Ishikawa (cell line): Measurements from ENCODE around the gene RHCG.

Experiments used
- CEBPB ChIP-seq: IDR thresholded peaks from 2 replicates; pipeline ENCODE4 v1.6.1; 2012
- CREB1 ChIP-seq: IDR thresholded peaks from 2 replicates; pipeline ENCODE4 v1.6.1; 2012; ENCODE audit warnings: low read depth
- EGR1 ChIP-seq: IDR thresholded peaks from 2 replicates; pipeline ENCODE4 v1.6.1; 2012
- EP300 ChIP-seq: IDR thresholded peaks from 2 replicates; pipeline ENCODE4 v1.6.1; 2012; ENCODE audit warnings: borderline replicate concordance
- FOXM1 ChIP-seq: IDR thresholded peaks from 2 replicates; pipeline ENCODE4 v1.6.1; 2012; ENCODE audit warnings: low read depth, borderline replicate concordance
- MAX ChIP-seq: IDR thresholded peaks from 2 replicates; pipeline ENCODE4 v1.6.1; 2012
- NFIC ChIP-seq: IDR thresholded peaks from 2 replicates; pipeline ENCODE4 v1.6.1; 2012
- RAD21 ChIP-seq: IDR thresholded peaks from 2 replicates; pipeline ENCODE4 v1.6.1; 2012; ENCODE audit warnings: low read depth
- REST ChIP-seq: IDR thresholded peaks from 2 replicates; pipeline ENCODE4 v1.6.1; 2012; ENCODE audit warnings: low read depth, mild to moderate bottlenecking
- TAF1 ChIP-seq: IDR thresholded peaks from 2 replicates; pipeline ENCODE4 v1.6.1; 2012; ENCODE audit warnings: low read depth, mild to moderate bottlenecking
- TCF12 ChIP-seq: IDR thresholded peaks from 2 replicates; pipeline ENCODE4 v1.6.1; 2012; ENCODE audit warnings: low read depth
- TEAD4 ChIP-seq: IDR thresholded peaks from 2 replicates; pipeline ENCODE4 v1.6.1; 2012
- USF1 ChIP-seq: IDR thresholded peaks from 2 replicates; pipeline ENCODE4 v1.6.1; 2012
- YY1 ChIP-seq: IDR thresholded peaks from 2 replicates; pipeline ENCODE4 v1.6.1; 2012; ENCODE audit warnings: low read depth
- ZBTB7A ChIP-seq: IDR thresholded peaks from 2 replicates; pipeline ENCODE4 v1.6.1; 2012; ENCODE audit warnings: low read depth

The RHCG gene

GRCh38 chr15:89480505-89480904, 15.9 kb downstream of the RHCG start:
- TF ChIP-seq RAD21 (no peak), EP300 (no peak), REST (no peak), ZBTB7A (no peak), CEBPB (no peak), TEAD4 (no peak)

- no peak for TF ChIP-seq CEBPB
- TF ChIP-seq TEAD4 = no peak
- no peak for TF ChIP-seq FOXM1
- no peak for TF ChIP-seq CREB1
- TF ChIP-seq ZBTB7A = no peak
- TF ChIP-seq EP300 = no peak
- no peak for TF ChIP-seq YY1
- no peak for TF ChIP-seq TAF1
- no peak for TF ChIP-seq RAD21
- TF ChIP-seq MAX = no peak
- no peak for TF ChIP-seq EGR1
Observed at GRCh38 chr15:89479173-89479572, 17.2 kb downstream of the RHCG start.

- TF ChIP-seq TCF12 (no peak), TEAD4 (no peak), REST (no peak), MAX (no peak), TAF1 (no peak), EP300 (no peak), RAD21 (no peak), FOXM1 (no peak), NFIC (no peak), CEBPB (no peak), USF1 (no peak), YY1 (no peak), EGR1 (no peak), CREB1 (no peak), ZBTB7A (no peak)
Observed at GRCh38 chr15:89477411-89478242, 18.8 kb downstream of the RHCG start.

GRCh38 chr15:89475661-89476060, 20.7 kb downstream of the RHCG start:
- no peak for TF ChIP-seq CREB1
- TF ChIP-seq RAD21 = no peak
- TF ChIP-seq EGR1 = no peak
- no peak for TF ChIP-seq CEBPB
- no peak for TF ChIP-seq NFIC
- TF ChIP-seq REST = no peak
- no peak for TF ChIP-seq FOXM1
- TF ChIP-seq YY1 = no peak
- no peak for TF ChIP-seq TEAD4
- TF ChIP-seq USF1 = no peak
- TF ChIP-seq ZBTB7A = no peak
- no peak for TF ChIP-seq TCF12
- TF ChIP-seq TAF1 = no peak
- no peak for TF ChIP-seq MAX
- TF ChIP-seq EP300 = no peak
